Smooth muscle cell (in vitro differentiated cells): ENCODE data around the gene SIGLEC1. TPM values are rescaled to one million over a fixed set of nuclear protein-coding genes. Genes with fewer than 3 reads are reported as not detected.

Experiments used
- DNase-seq: peaks from one replicate; lab custom pipeline; 2025; ENCODE audit not compliant: unreplicated experiment; lab: John Stamatoyannopoulos, UW
- H2AFZ ChIP-seq: fragments of 200-600 bp; sonication (generic); 2 replicates; pipeline ENCODE4 v1.6.0; 2016; ENCODE audit warnings: antibody characterized with exemption, low read depth, mild to moderate bottlenecking
- H3F3A ChIP-seq: fragments of 200-600 bp; sonication (generic); 2 replicates; pipeline ENCODE4 v1.6.0; 2017; ENCODE audit warnings: antibody characterized with exemption, low read depth
- H3K27ac ChIP-seq: fragments of 200-600 bp; sonication (generic); 2 replicates; pipeline ENCODE4 v1.5.1; 2016; ENCODE audit warnings: low read depth, mild to moderate bottlenecking
- H3K27me3 ChIP-seq: fragments of 200-600 bp; sonication (generic); 2 replicates; pipeline ENCODE4 v1.6.1; 2016; ENCODE audit warnings: low read depth, mild to moderate bottlenecking
- H3K36me3 ChIP-seq: fragments of 200-600 bp; sonication (generic); 2 replicates; pipeline ENCODE4 v1.5.1; 2016; ENCODE audit warnings: low read depth
- H3K4me1 ChIP-seq: fragments of 200-600 bp; sonication (generic); 2 replicates; pipeline ENCODE4 v1.5.1; 2016; ENCODE audit warnings: low read depth
- H3K4me2 ChIP-seq: fragments of 200-600 bp; sonication (generic); 2 replicates; pipeline ENCODE4 v1.6.0; 2016; ENCODE audit warnings: mild to moderate bottlenecking
- H3K4me3 ChIP-seq: fragments of 200-600 bp; sonication (generic); 2 replicates; pipeline ENCODE4 v1.5.1; 2016; ENCODE audit warnings: mild to moderate bottlenecking
- H3K79me2 ChIP-seq: fragments of 200-600 bp; sonication (generic); 2 replicates; pipeline ENCODE4 v1.6.0; 2016; ENCODE audit warnings: low read depth, mild to moderate bottlenecking
- H3K9ac ChIP-seq: fragments of 200-600 bp; sonication (generic); 2 replicates; pipeline ENCODE4 v1.6.0; 2016; ENCODE audit warnings: low read depth
- H3K9me3 ChIP-seq: fragments of 200-600 bp; sonication (generic); replicated peaks from 2 replicates; pipeline ENCODE4 v1.5.1; 2016; ENCODE audit warnings: low read depth
- H4K20me1 ChIP-seq: fragments of 200-600 bp; sonication (generic); 2 replicates; pipeline ENCODE4 v1.6.0; 2016; ENCODE audit warnings: low read depth
- CTCF ChIP-seq: fragments of 200-600 bp; sonication (generic); IDR thresholded peaks from 2 replicates; pipeline ENCODE4 v1.5.1; 2017; ENCODE audit warnings: borderline replicate concordance, mild to moderate bottlenecking, antibody characterized with exemption; ENCODE audit not compliant: insufficient read depth, poor library complexity, severe bottlenecking
- WGBS: methylation state at CpG from one replicate; pipeline ENCODE4 v1.1.7; 2016; ENCODE audit warnings: low lambda C conversion rate; 5-methylcytosine and 5-hydroxymethylcytosine counted together
- polyA plus RNA-seq: library from polyadenylated mRNA; unstranded; fragments of >200 nt; fragmentation: Nextera tagmentation; extraction: Ambion mirVana; gene quantifications from 2 replicates; pipeline ENCODE4 v1.2.1, GENCODE V29; 2016
- total RNA-seq: library from RNA; depleted of rRNA; stranded (reverse); fragments of >200 nt; gene quantifications from 2 replicates; pipeline ENCODE4 v1.2.3, GENCODE V29; 2014

The SIGLEC1 gene
- total and polyA plus RNA-seq, 2 experiments from 2014 or later: not detected

DNA sequence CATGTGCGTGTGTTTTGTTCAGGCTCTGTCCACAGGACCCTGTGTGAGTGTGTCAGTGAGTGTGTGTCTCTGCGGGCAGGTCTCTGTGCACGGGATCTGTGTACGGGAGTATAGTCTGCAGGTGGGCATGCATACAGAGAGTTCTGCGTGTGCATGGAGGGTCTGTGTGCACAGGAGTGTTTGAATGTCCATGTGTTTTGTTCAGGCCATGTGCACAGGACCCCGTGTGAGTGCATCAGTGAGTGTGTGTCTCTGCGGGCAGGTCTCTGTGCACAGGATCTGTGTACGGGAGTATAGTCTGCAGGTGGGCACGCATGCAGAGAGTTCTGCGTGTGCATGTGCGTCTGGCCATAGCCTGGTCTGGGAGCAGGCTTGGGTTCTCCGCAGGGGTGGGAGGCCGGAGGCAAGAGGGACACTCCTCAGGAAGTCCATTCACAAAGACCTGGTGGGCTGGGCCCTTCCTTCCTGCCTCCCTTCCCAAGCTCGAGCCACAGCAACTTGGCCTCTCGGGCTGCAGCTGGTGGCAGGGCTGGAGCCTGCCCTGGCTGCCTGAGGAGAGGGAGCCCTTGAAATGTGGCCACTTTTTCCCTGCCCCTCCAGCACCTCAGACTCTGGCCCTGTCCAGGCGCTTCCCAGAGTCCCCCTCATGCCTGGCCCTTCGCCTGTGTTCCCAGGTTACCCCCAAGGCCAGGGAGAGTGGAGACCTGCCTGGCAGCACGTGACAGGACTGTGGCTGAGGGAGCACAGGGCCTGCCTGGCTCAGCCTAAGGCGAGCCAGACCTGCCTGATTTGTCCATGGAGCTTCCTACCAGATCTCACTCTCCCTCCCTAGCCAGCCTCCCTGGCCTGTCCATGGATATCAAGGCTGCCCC is 26.9 kb upstream of the SIGLEC1 start:
- Histone ChIP-seq H3K79me2 (no peaks in the 10 kb centered on the region), H3K9me3 (no peaks in the 10 kb centered on the region), H3K36me3 (no peaks in the 10 kb centered on the region), H3K9ac (no peak overlapping the region), H3K4me3 (no peak overlapping the region), H2AFZ (no peak overlapping the region), H3K27ac (no peak overlapping the region), H3K27me3 (no peaks in the 10 kb centered on the region), H3K4me1 (no peaks in the 10 kb centered on the region), H4K20me1 (no peaks in the 10 kb centered on the region), H3K4me2 (no peak overlapping the region), H3F3A (no peaks in the 10 kb centered on the region)
- WGBS: 80% methylated on average over 19 of the region's 19 CpGs
- TF ChIP-seq CTCF: no peak
- DNase-seq: no peak

- Histone ChIP-seq H3K36me3 (no peaks in the 10 kb centered on the region), H3K4me2 (no peak overlapping the region), H3K9me3 (no peaks in the 10 kb centered on the region), H3F3A (no peaks in the 10 kb centered on the region), H2AFZ (no peak overlapping the region), H3K27ac (no peak overlapping the region), H3K79me2 (no peaks in the 10 kb centered on the region), H3K4me1 (no peaks in the 10 kb centered on the region), H3K4me3 (no peak overlapping the region), H3K9ac (no peak overlapping the region), H3K27me3 (no peaks in the 10 kb centered on the region), H4K20me1 (no peaks in the 10 kb centered on the region)
- 77% methylated on average over 11 of the region's 11 CpGs for WGBS
- TF ChIP-seq CTCF: no peak
- no peak for DNase-seq
Measured at GRCh38 chr20:3738111-3739053, 26.0 kb upstream of the SIGLEC1 start.

- no peak overlapping the region for H2AFZ ChIP-seq
Measured at GRCh38 chr20:3735768-3736167, 23.4 kb upstream of the SIGLEC1 start.

More at GRCh38 chr20:3735768-3736167, 23.4 kb upstream of the SIGLEC1 start:
- Histone ChIP-seq H3K79me2 (no peaks in the 10 kb centered on the region), H3K27ac (no peak overlapping the region), H3K9ac (no peak overlapping the region), H3K27me3 (no peaks in the 10 kb centered on the region), H3K4me3 (no peak overlapping the region), H4K20me1 (no peaks in the 10 kb centered on the region), H3K4me2 (no peak overlapping the region), H3K36me3 (no peaks in the 10 kb centered on the region), H3K9me3 (no peaks in the 10 kb centered on the region), H3K4me1 (no peaks in the 10 kb centered on the region), H3F3A (no peaks in the 10 kb centered on the region)
- WGBS: 94% methylated on average over 4 of the region's 4 CpGs
- no peak for DNase-seq
- no peak for TF ChIP-seq CTCF
